Measurements from ENCODE around the gene TOR1AIP2.

The TOR1AIP2 gene

GRCh38 chr1:179921472-179921871 is 43.9 kb upstream of the TOR1AIP2 start:
- TF ChIP-seq ESRRG (CRISPR knock-in tag; IDR thresholded peaks at IDR 0.05) (no peak), ZFP30 (CRISPR knock-in tag; IDR thresholded peaks at IDR 0.05) (no peak), ZNF70 (CRISPR knock-in tag; IDR thresholded peaks at IDR 0.05) (no peak), PPARA (CRISPR knock-in tag; IDR thresholded peaks at IDR 0.05; ENCODE audit: borderline replicate concordance) (no peak), ZC3H10 (CRISPR knock-in tag; IDR thresholded peaks at IDR 0.05) (no peak), SNAI2 (CRISPR knock-in tag; IDR thresholded peaks at IDR 0.05) (no peak)
- ATAC-seq = no peak; the same call in 2 of the 3 replicates

DNA sequence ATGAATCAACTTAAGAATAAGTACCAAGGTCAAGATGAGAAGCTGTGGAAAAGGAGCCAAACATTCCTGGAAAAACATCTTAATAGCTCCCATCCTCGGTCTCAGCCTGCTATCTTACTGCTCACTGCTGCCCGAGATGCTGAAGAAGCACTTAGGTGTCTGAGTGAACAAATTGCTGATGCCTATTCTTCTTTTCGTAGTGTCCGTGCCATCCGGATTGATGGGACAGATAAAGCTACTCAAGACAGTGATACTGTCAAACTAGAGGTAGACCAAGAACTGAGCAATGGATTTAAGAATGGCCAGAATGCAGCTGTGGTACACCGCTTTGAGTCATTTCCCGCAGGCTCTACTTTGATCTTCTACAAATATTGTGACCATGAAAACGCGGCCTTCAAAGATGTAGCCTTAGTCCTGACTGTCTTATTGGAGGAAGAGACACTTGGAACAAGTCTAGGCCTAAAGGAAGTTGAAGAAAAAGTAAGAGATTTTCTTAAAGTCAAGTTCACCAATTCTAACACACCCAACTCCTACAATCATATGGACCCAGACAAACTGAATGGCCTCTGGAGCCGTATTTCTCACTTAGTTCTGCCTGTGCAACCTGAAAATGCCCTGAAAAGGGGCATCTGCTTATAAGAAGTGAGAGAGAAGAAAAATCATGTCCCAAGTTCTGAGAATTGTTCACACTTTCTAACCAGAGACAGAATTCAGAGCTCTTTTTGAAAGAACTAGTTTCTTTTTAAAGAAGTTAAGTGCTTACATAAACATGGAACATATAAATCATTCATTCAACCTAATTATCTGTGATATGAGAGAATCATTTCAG is 40.2 kb upstream of the TOR1AIP2 start:
- TF ChIP-seq ARNTL (CRISPR knock-in tag; IDR thresholded peaks at IDR 0.05; ENCODE audit: borderline replicate concordance, low read depth) = no peak
- no peak for TF ChIP-seq SNAI2 (CRISPR knock-in tag; IDR thresholded peaks at IDR 0.05)
- no peak for TF ChIP-seq ZFP30 (CRISPR knock-in tag; IDR thresholded peaks at IDR 0.05)
- TF ChIP-seq TCF4 (CRISPR knock-in tag; IDR thresholded peaks at IDR 0.05; ENCODE audit: borderline replicate concordance) = no peak
- no peak for TF ChIP-seq CSDC2 (CRISPR knock-in tag; IDR thresholded peaks at IDR 0.05)
- no peak for TF ChIP-seq ZC3H10 (CRISPR knock-in tag; IDR thresholded peaks at IDR 0.05)
- no peak for TF ChIP-seq ZNF70 (CRISPR knock-in tag; IDR thresholded peaks at IDR 0.05)
- no peak for TF ChIP-seq RARB (CRISPR knock-in tag; IDR thresholded peaks at IDR 0.05)
- TF ChIP-seq ZNF8 (CRISPR knock-in tag; IDR thresholded peaks at IDR 0.05) = no peak
- TF ChIP-seq, protein P1, sequence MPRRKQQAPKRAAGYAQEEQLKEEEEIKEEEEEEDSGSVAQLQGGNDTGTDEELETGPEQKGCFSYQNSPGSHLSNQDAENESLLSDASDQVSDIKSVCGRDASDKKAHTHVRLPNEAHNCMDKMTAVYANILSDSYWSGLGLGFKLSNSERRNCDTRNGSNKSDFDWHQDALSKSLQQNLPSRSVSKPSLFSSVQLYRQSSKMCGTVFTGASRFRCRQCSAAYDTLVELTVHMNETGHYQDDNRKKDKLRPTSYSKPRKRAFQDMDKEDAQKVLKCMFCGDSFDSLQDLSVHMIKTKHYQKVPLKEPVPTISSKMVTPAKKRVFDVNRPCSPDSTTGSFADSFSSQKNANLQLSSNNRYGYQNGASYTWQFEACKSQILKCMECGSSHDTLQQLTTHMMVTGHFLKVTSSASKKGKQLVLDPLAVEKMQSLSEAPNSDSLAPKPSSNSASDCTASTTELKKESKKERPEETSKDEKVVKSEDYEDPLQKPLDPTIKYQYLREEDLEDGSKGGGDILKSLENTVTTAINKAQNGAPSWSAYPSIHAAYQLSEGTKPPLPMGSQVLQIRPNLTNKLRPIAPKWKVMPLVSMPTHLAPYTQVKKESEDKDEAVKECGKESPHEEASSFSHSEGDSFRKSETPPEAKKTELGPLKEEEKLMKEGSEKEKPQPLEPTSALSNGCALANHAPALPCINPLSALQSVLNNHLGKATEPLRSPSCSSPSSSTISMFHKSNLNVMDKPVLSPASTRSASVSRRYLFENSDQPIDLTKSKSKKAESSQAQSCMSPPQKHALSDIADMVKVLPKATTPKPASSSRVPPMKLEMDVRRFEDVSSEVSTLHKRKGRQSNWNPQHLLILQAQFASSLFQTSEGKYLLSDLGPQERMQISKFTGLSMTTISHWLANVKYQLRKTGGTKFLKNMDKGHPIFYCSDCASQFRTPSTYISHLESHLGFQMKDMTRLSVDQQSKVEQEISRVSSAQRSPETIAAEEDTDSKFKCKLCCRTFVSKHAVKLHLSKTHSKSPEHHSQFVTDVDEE (CRISPR knock-in tag; IDR thresholded peaks at IDR 0.05) = no peak
- TF ChIP-seq PATZ1 (CRISPR knock-in tag; IDR thresholded peaks at IDR 0.05; ENCODE audit: borderline replicate concordance) = no peak
- no peak for TF ChIP-seq ESRRG (CRISPR knock-in tag; IDR thresholded peaks at IDR 0.05)
- no peak for TF ChIP-seq ZNF565 (CRISPR knock-in tag; conservative IDR thresholded peaks at IDR 0.05; ENCODE audit: low read depth)
- TF ChIP-seq GLIS3 (CRISPR knock-in tag; IDR thresholded peaks at IDR 0.05) = no peak
- TF ChIP-seq ISL1 (CRISPR knock-in tag; IDR thresholded peaks at IDR 0.05) = no peak
- TF ChIP-seq POU6F1 (CRISPR knock-in tag; IDR thresholded peaks at IDR 0.05; ENCODE audit: borderline replicate concordance, low read depth) = no peak
- TF ChIP-seq BACH2 (CRISPR knock-in tag; IDR thresholded peaks at IDR 0.05; ENCODE audit: borderline replicate concordance) = no peak

GRCh38 chr1:179911812-179912211 is 34.2 kb upstream of the TOR1AIP2 start:
- TF ChIP-seq ZFP3 (CRISPR knock-in tag; IDR thresholded peaks at IDR 0.05) (no peak), PATZ1 (CRISPR knock-in tag; IDR thresholded peaks at IDR 0.05; ENCODE audit: borderline replicate concordance) (no peak), SNAI2 (CRISPR knock-in tag; IDR thresholded peaks at IDR 0.05) (no peak), TCF4 (CRISPR knock-in tag; IDR thresholded peaks at IDR 0.05; ENCODE audit: borderline replicate concordance) (no peak)
- ATAC-seq = no peak

More for the DNA sequence above, 40.2 kb upstream of the TOR1AIP2 start:
- ATAC-seq = no peak

DNA sequence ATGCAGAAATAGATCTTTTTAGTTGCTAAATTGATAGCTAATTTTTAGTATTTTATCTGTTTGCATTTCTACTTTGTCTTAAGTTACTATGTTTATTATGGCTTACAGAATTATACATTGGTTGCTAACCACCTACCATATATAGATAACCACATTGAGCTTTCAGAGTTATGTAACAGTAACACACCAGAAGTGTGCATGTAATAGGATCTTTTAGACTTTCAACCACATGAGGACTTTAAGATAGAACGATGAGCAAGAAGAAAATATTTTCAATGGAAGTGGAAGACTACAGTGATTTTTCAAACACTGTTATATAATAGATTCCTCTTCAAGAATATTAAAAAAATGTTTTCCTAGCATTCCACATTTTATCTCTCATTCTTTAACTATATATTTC is 33.3 kb upstream of the TOR1AIP2 start:
- no peak for ATAC-seq
- TF ChIP-seq TCF4 (CRISPR knock-in tag; IDR thresholded peaks at IDR 0.05; ENCODE audit: borderline replicate concordance) (no peak), ZNF70 (CRISPR knock-in tag; IDR thresholded peaks at IDR 0.05) (no peak), ZC3H10 (CRISPR knock-in tag; IDR thresholded peaks at IDR 0.05) (no peak), SNAI2 (CRISPR knock-in tag; IDR thresholded peaks at IDR 0.05) (no peak), ZFP3 (CRISPR knock-in tag; IDR thresholded peaks at IDR 0.05) (no peak), ARNTL (CRISPR knock-in tag; IDR thresholded peaks at IDR 0.05; ENCODE audit: borderline replicate concordance, low read depth) (no peak), ZNF565 (CRISPR knock-in tag; conservative IDR thresholded peaks at IDR 0.05; ENCODE audit: low read depth) (no peak), ISL1 (CRISPR knock-in tag; IDR thresholded peaks at IDR 0.05) (no peak), POU6F1 (CRISPR knock-in tag; IDR thresholded peaks at IDR 0.05; ENCODE audit: borderline replicate concordance, low read depth) (no peak), ZNF8 (CRISPR knock-in tag; IDR thresholded peaks at IDR 0.05) (no peak), GLIS3 (CRISPR knock-in tag; IDR thresholded peaks at IDR 0.05) (no peak), BACH2 (CRISPR knock-in tag; IDR thresholded peaks at IDR 0.05; ENCODE audit: borderline replicate concordance) (no peak)
- TF ChIP-seq, protein P1 (CRISPR knock-in tag; IDR thresholded peaks at IDR 0.05) = no peak

Measured in SK-N-SH treated with all-trans-retinoic acid at 6 μM for 48 hours (cell line).